PC-3 (cell line): ENCODE measurements around the gene SPDYE2. TPM values are rescaled to one million over a fixed set of nuclear protein-coding genes. Genes with fewer than 3 reads are reported as not detected.
"Not testable (repeated sequence)": the region's sequence is repeated elsewhere in the genome, so short reads cannot be mapped to it uniquely, and the experiment has no call there.

Source experiments
- ATAC-seq: fragments of 200-7000 bp; cut with Tn5 transposase; 2 replicates; pipeline ENCODE4 v1.9.1; 2020; ENCODE audit warnings: mild to moderate bottlenecking, moderate library complexity
- BruUV-seq: library from RNA; stranded (reverse); fragments of 400-500 nt; replicated peaks from 2 replicates; lab custom pipeline; 2021; lab: Mats Ljungman, UMichigan
- CTCF ChIA-PET: fragments of 300-600 bp; sonication (Branson Sonifier 250); formaldehyde crosslinking; loops from one replicate; lab custom pipeline; 2022; ENCODE audit warnings: antibody characterized with exemption; lab: Charles Lee
- POLR2A ChIA-PET: fragments of 300-600 bp; sonication (Branson Sonifier 250); formaldehyde crosslinking; loops from one replicate; lab custom pipeline; 2022; ENCODE audit warnings: antibody characterized with exemption; ENCODE audit not compliant: unreplicated experiment; lab: Charles Lee
- DNase-seq: peaks from one replicate; pipeline ENCODE4 v3.0.0-alpha.2; 2015
- H2AFZ ChIP-seq: fragments of 300-600 bp; sonication (generic); 2 replicates; pipeline ENCODE4 v1.6.0; 2016; ENCODE audit warnings: antibody characterized with exemption, low read length
- H3F3A ChIP-seq: fragments of 300-600 bp; sonication (generic); one replicate; pipeline ENCODE4 v1.6.0; 2017; ENCODE audit warnings: antibody characterized with exemption, low read length, control low read depth, mild to moderate bottlenecking; ENCODE audit not compliant: unreplicated experiment
- H3K27ac ChIP-seq: fragments of 300-600 bp; sonication (generic); 2 replicates; pipeline ENCODE4 v1.5.1; 2016; ENCODE audit warnings: mild to moderate bottlenecking, low read length
- H3K27me3 ChIP-seq: fragments of 300-600 bp; sonication (generic); 2 replicates; pipeline ENCODE4 v1.6.1; 2016; ENCODE audit warnings: low read length, mixed read lengths
- H3K36me3 ChIP-seq: fragments of 300-600 bp; sonication (generic); 2 replicates; pipeline ENCODE4 v1.6.1; 2016; ENCODE audit warnings: low read depth, mixed run types, low read length, mixed read lengths
- H3K4me1 ChIP-seq: fragments of 300-600 bp; sonication (generic); 2 replicates; pipeline ENCODE4 v1.5.1; 2016; ENCODE audit warnings: low read length; ENCODE audit not compliant: insufficient read depth
- H3K4me2 ChIP-seq: fragments of 300-600 bp; sonication (generic); 2 replicates; pipeline ENCODE4 v1.6.0; 2016; ENCODE audit warnings: low read length
- H3K4me3 ChIP-seq: fragments of 300-600 bp; sonication (generic); 2 replicates; pipeline ENCODE4 v1.5.1; 2016; ENCODE audit warnings: mild to moderate bottlenecking, low read length, mixed read lengths
- H3K79me2 ChIP-seq: fragments of 300-600 bp; sonication (generic); 2 replicates; pipeline ENCODE4 v1.6.1; 2017; ENCODE audit warnings: low read length, mixed read lengths
- H3K9ac ChIP-seq: fragments of 300-600 bp; sonication (generic); 2 replicates; pipeline ENCODE4 v1.6.0; 2016; ENCODE audit warnings: mild to moderate bottlenecking, low read length
- H3K9me2 ChIP-seq: fragments of 300-600 bp; sonication (generic); replicated peaks from 2 replicates; pipeline ENCODE4 v1.6.1; 2016; ENCODE audit warnings: mixed run types, low read length, mixed read lengths
- H3K9me3 ChIP-seq: fragments of 300-600 bp; sonication (generic); 2 replicates; pipeline ENCODE4 v1.6.1; 2016; ENCODE audit warnings: low read length, mixed read lengths
- H4K20me1 ChIP-seq: fragments of 300-600 bp; sonication (generic); 2 replicates; pipeline ENCODE4 v1.6.1; 2016; ENCODE audit warnings: low read length, mixed read lengths
- intact Hi-C: fragments of 100-400 bp; cut with micrococcal nuclease; formaldehyde crosslinking; loops from 2 replicates; pipeline ENCODE4 v1.9.0; 2023
- total RNA-seq: library from RNA; depleted of rRNA; stranded (reverse); fragments of >200 nt; gene quantifications from 2 replicates; pipeline ENCODE4 v1.2.3, GENCODE V29; 2014

SPDYE2 gene
- total RNA-seq, 1 experiment from 2014 or later: not detected

DNA sequence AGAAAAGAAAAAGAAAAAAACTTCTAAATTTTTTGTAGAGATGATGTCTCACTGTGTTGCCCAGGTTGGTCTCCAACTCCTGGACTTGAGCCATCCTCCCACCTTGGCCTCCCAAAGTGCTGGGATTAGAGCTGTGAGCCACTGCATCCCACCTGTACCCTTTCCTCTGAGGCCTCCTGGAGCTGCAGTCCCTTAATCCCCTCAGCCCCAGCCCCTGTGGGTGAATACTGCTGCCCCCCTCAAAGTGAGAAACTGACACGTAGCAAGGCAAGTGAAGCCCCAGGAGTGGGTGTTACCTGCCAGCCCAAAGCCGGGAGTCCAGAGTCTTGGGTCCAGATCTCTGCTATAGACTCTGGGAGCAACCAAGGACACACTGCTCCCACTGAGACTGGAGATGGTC, 26.2 kb upstream of the SPDYE2 start:
- H2AFZ ChIP-seq, H3K9me2 ChIP-seq, ATAC-seq, H3K4me1 ChIP-seq, POLR2A ChIA-PET, H4K20me1 ChIP-seq, H3K27me3 ChIP-seq, intact Hi-C loops, H3K79me2 ChIP-seq, H3K4me3 ChIP-seq, H3K9ac ChIP-seq, H3F3A ChIP-seq, DNase-seq, CTCF ChIA-PET, BruUV-seq, H3K27ac ChIP-seq, H3K9me3 ChIP-seq, H3K4me2 ChIP-seq, H3K36me3 ChIP-seq: not testable (repeated sequence)

DNA sequence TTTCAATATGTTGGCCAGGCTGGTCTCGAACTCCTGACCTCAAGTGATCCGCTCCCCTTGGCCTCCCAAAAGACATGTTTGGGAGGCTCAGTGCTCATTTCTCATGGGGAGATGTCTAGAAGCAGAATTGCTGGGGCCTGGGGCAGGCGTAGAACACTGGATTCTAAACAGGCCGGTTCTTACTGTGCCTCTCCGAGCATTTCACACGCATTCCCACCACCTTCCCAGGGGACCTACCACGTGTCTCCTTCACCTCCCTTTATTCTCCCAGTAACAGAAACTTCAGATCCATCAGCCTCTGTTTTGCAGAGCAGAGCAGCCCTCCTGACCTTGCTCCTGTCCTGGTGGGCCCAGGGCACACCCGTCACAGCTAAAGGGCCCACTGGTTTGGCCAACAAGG, 23.8 kb upstream of the SPDYE2 start:
- H3K4me3 ChIP-seq, H3K9me3 ChIP-seq, H3K79me2 ChIP-seq, CTCF ChIA-PET, H3K9me2 ChIP-seq, H4K20me1 ChIP-seq, H2AFZ ChIP-seq, ATAC-seq, DNase-seq, H3K4me1 ChIP-seq, H3K27me3 ChIP-seq, POLR2A ChIA-PET, BruUV-seq, H3K9ac ChIP-seq, H3K4me2 ChIP-seq, H3K27ac ChIP-seq, H3F3A ChIP-seq, H3K36me3 ChIP-seq, intact Hi-C loops: not testable (repeated sequence)

DNA sequence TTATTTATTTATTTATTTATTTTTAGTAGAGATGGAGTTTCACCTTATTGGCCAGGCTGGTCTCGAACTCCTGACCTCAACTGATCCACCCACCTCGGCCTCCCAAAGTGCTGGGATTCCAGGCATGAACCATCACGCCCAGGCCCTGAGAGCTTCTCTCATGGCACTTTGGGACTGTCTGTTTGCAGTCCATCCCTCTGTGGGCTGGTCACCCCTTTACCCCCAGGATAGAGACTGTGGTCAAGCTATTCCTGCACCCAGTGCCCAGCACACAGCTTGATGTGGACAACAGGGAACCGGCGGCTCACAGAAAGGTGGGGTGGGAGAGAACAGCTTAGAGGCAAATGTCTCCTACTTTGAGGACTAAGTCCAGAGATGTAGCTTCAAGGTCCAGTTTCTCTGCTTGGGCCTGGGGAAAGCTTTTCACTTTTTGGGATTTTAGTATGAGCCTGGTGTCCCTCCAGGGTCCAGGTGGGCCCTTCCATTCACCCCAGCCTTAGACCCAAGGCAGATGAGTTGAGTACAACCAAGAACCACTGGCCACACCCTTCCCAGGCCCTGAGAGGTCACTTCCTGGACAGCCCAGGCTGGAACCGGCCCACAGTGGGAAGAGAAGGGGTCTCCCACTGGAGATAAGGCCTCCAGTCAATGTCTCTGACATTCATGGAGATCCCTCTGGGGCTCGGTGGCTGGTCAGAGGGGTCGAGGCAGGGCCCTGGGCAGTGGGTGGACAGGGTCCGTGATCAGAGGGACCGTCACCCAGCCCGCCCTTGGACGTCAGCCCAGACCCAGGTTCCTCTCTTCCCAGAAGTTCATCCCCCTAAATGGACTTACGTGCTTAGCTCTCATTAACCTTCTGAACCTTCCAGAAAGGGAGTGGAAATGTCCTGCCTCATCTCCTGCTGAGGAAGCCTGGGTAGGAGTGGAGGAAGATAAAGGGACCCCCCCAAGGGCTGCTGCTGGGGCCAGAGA, 22.9 kb upstream of the SPDYE2 start:
- H3K27me3 ChIP-seq, H4K20me1 ChIP-seq, intact Hi-C loops, H3K79me2 ChIP-seq, H3K27ac ChIP-seq, CTCF ChIA-PET, ATAC-seq, H3K9ac ChIP-seq, POLR2A ChIA-PET, H3K36me3 ChIP-seq, H3K4me2 ChIP-seq, H3F3A ChIP-seq, BruUV-seq, H3K9me3 ChIP-seq, H3K4me1 ChIP-seq, H3K4me3 ChIP-seq, H2AFZ ChIP-seq, H3K9me2 ChIP-seq, DNase-seq: not testable (repeated sequence)

DNA sequence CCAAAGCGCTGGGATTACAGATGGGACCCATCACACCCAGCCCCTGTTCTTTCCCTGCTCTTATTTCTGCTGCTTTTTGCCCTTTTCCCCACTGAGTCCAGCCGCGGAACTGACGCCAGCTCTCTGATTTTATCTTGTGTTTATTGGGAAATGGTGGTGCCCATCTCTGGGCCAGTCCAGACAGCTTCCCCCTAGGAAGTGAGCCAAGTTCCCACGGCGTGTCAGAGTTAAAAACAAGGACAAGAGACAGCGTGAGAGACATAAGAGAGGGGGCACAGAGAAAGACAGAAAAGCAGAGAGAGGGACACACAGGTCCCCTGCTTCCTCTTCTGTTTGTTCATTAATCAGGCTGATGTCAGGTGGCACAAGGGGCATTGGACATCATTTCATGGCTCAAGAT, 19.4 kb upstream of the SPDYE2 start:
- ATAC-seq, H3K27ac ChIP-seq, intact Hi-C loops, H2AFZ ChIP-seq, CTCF ChIA-PET, H3K36me3 ChIP-seq, POLR2A ChIA-PET, H4K20me1 ChIP-seq, H3K4me3 ChIP-seq, H3K9me3 ChIP-seq, BruUV-seq, H3K27me3 ChIP-seq, H3K4me2 ChIP-seq, H3K9ac ChIP-seq, H3K9me2 ChIP-seq, H3K79me2 ChIP-seq, H3K4me1 ChIP-seq, H3F3A ChIP-seq, DNase-seq: not testable (repeated sequence)

DNA sequence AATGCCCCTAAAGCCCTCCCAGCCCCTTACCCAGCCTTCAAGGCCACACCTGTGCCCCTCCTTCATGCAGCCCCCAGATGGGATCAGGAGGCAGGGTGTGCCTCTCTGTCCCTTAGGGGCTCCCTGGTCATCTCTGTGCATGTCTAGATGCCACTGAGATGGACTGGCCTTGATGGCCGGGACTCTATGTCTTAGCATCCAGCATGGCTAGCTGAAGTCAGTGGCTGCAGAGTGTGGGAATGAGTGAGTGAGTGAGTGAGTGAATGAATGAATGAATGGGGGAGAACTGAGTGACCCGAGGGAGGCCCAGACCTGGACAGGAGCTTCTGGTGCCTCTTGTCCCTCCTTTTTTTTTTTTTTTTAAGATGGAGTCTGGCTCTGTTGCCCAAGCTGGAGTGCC, 18.9 kb upstream of the SPDYE2 start:
- H3K27ac ChIP-seq, H4K20me1 ChIP-seq, H3K9me3 ChIP-seq, intact Hi-C loops, BruUV-seq, POLR2A ChIA-PET, H3K27me3 ChIP-seq, H3K4me3 ChIP-seq, H3K9me2 ChIP-seq, H2AFZ ChIP-seq, H3K4me1 ChIP-seq, H3K9ac ChIP-seq, H3K79me2 ChIP-seq, H3F3A ChIP-seq, H3K4me2 ChIP-seq, CTCF ChIA-PET, H3K36me3 ChIP-seq, DNase-seq: not testable (repeated sequence)
- peak; percentile 15; the same call in 1 of the 2 replicates for ATAC-seq

DNA sequence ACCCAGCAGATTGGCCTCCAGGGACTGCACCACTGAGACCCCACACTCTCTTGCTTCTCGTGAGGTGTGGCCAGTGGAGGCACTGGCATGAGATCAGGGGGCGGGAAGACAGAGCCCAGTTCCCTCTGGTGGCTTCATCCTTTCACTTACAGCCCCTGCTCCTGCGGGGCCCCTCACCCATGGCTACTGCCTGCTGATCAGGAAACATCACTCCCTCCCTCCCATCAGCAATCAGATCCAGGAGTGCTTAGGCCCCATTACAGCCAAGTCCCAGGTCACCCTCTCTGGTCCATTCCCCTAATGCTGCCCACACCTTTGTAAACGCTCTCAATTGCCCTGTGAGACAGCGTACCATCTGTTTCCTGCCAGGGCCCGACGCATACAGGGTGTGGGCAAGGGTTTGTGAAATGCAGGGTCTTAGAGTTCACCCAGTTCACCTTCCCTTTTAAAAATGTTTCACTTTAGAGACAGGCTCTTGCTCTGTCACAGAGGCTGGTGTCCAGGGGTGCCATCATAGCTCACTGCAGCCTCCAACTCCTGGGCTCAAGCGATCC, 15.9 kb upstream of the SPDYE2 start:
- H2AFZ ChIP-seq, intact Hi-C loops, DNase-seq, H3K4me2 ChIP-seq, ATAC-seq, BruUV-seq, H3K36me3 ChIP-seq, H3K4me1 ChIP-seq, H3F3A ChIP-seq, H3K4me3 ChIP-seq, H3K9ac ChIP-seq, H3K9me3 ChIP-seq, POLR2A ChIA-PET, H3K79me2 ChIP-seq, CTCF ChIA-PET, H3K27ac ChIP-seq, H4K20me1 ChIP-seq, H3K9me2 ChIP-seq, H3K27me3 ChIP-seq: not testable (repeated sequence)
